HG03432 (cell line): ENCODE data around the gene ZNF12.

ENCODE experiments used
- ATAC-seq: cut with Tn5 transposase; IDR thresholded peaks from one replicate; pipeline ENCODE4 v1.9.1; 2021; ENCODE audit warnings: mild to moderate bottlenecking, moderate library complexity; ENCODE audit not compliant: unreplicated experiment

ZNF12 gene

GRCh38 chr7:6648066-6648814 lies 58.5 kb downstream of the ZNF12 start:
- no peak for ATAC-seq

GRCh38 chr7:6647541-6647940 lies 59.2 kb downstream of the ZNF12 start:
- no peak for ATAC-seq

- no peak for ATAC-seq
These were observed 59.7 kb downstream of the ZNF12 start for GRCh38 chr7:6647080-6647479.

- ATAC-seq: no peak
These were observed 60.3 kb downstream of the ZNF12 start for GRCh38 chr7:6646465-6646864.

GRCh38 chr7:6644728-6645127 lies 62.0 kb downstream of the ZNF12 start:
- ATAC-seq: no peak

GRCh38 chr7:6643915-6644625 lies 62.7 kb downstream of the ZNF12 start:
- no peak for ATAC-seq

- no peak for ATAC-seq
These were observed 63.7 kb downstream of the ZNF12 start for GRCh38 chr7:6642861-6643640.

GRCh38 chr7:6642239-6642839 lies 64.4 kb downstream of the ZNF12 start:
- ATAC-seq: no peak

- no peak for ATAC-seq
These were observed 65.3 kb downstream of the ZNF12 start for GRCh38 chr7:6641305-6642035.

- no peak for ATAC-seq
These were observed 66.5 kb downstream of the ZNF12 start for GRCh38 chr7:6640246-6640721.

- ATAC-seq: no peak
These were observed 67.1 kb downstream of the ZNF12 start for GRCh38 chr7:6639627-6640026.

GRCh38 chr7:6639032-6639431 lies 67.7 kb downstream of the ZNF12 start:
- no peak for ATAC-seq
